Memory B cell (primary cell): ENCODE data around the gene CEBPB.
"Not testable (repeated sequence)": the region's sequence is repeated elsewhere in the genome, so short reads cannot be mapped to it uniquely, and the experiment has no call there.

ENCODE experiments used
- ATAC-seq: fragments of 150-1000 bp; cut with Tn5 transposase; 2 replicates; pipeline ENCODE4 v1.10.0; 2021; ENCODE audit warnings: low read depth, mild to moderate bottlenecking, moderate library complexity
- DNase-seq, 2 donors: peaks; one replicate each; pipeline ENCODE4 v3.0.0; 2022; ENCODE audit warnings: low spot score in 2 of 2
- H3K27ac Mint-ChIP-seq: one replicate; pipeline ENCODE4 v1.8.0; 2022; ENCODE audit warnings: mild to moderate bottlenecking, moderate library complexity, mixed read lengths
- H3K27me3 Mint-ChIP-seq: one replicate; pipeline ENCODE4 v1.8.0; 2022; ENCODE audit warnings: mixed read lengths
- H3K36me3 Mint-ChIP-seq: one replicate; pipeline ENCODE4 v1.8.0; 2022; ENCODE audit warnings: mild to moderate bottlenecking, mixed read lengths
- H3K4me1 Mint-ChIP-seq: one replicate; pipeline ENCODE4 v1.8.0; 2022; ENCODE audit warnings: mixed read lengths
- H3K4me3 Mint-ChIP-seq: one replicate; pipeline ENCODE4 v1.8.0; 2022; ENCODE audit warnings: mild to moderate bottlenecking, moderate library complexity, mixed read lengths
- H3K9me3 Mint-ChIP-seq: one replicate; pipeline ENCODE4 v1.8.0; 2022; ENCODE audit warnings: mixed read lengths

The CEBPB gene

DNA sequence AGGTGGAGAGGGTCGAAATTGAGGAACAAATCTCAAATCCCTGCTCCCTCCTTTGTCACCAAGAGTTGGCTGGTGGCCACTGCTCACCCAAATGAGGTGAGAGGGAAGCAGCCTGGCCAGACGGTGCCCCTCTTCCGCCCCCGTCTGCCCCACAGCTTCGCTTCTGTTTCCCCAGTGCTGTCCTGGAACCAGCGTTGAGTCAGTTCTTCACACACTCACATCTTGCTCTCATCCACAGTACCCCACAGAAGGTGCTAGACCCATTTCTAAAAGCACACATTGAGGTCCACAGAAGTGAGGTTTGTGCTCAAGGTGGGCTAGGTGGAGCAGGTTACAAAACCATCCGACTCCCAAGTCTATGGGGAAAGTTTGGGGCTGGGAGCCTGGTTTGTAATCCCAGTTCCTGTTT lies 3.8 kb downstream of the CEBPB start:
- no peak overlapping the region for H3K27ac Mint-ChIP-seq
- no peak overlapping the region for H3K4me3 Mint-ChIP-seq
- H3K4me1 Mint-ChIP-seq, result peaks cover 15% of the 10 kb centered on the region
- peaks cover under 1% of the 10 kb centered on the region for H3K9me3 Mint-ChIP-seq
- DNase-seq, result no peak
- no peaks in the 10 kb centered on the region for H3K27me3 Mint-ChIP-seq
- H3K36me3 Mint-ChIP-seq, result no peaks in the 10 kb centered on the region
- no peak for ATAC-seq

DNA sequence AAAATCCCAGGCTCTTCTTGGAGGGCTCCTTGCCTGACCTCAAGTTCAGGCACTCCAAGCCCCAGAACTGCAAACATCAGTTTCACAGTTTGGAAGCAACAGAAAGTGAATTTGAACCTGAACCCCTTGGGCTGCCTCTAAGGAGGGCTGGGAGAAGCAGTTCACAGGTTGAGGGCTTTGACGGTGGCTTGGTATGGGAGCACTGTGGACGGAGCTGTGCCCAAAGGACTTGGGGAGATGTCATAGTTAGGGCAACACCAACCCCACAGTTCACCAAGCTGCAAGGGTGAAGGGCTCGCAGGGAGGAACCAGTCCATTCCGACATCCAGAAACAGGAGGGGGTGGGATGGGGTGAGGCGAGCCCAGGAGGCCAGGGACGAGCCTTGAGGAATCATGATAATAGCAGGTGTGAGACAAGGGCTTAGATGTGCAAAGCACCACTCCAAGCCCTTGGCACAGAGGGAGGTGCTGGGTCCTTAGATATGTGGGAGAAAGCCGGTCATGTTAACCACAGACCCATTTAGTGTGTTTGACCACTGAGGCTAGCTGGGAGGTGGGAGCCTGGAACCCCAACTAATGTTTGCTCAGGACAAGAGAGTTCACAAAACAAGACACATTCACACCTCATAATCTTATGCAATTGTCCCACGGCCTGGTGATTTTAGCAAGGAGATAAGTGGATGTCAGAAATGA lies 4.3 kb downstream of the CEBPB start:
- peaks cover 15% of the 10 kb centered on the region for H3K4me1 Mint-ChIP-seq

DNA sequence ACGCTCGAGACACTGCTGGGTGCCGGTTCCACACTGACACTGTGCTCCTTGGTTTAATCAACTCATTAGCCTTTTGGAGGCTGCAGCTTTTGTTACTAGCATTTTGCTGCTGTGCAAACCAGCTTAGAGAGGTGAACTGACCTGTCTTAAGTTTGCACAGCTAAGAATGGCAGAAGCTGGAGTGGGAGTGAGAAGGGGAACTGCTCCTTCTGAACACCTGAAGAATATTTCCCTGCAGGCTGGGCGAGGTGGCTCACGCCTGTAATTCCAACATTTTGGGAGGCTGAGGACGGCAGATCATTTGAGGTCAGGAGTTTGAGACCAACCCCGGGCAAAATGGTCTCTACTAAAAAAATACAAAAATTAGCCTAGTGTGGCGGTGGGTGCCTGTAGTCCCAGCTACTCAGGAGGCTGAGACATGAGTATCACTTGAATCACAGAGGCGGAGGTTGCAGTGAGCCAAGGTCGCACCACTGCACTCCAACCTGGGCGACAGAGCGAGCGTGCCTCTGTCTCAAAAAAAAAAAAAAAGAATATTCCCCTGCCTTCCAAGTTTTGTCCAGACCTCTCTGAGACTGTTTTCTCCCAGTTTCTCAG lies 5.0 kb downstream of the CEBPB start:
- H3K4me3 Mint-ChIP-seq, result no peak overlapping the region

More for the DNA sequence above, 4.3 kb downstream of the CEBPB start:
- Mint-ChIP-seq H3K9me3 (peaks cover 2% of the 10 kb centered on the region), H3K27ac (no peak overlapping the region), H3K27me3 (no peaks in the 10 kb centered on the region), H3K36me3 (no peaks in the 10 kb centered on the region), H3K4me3 (no peak overlapping the region)
- DNase-seq (no peak), ATAC-seq (no peak)

DNA sequence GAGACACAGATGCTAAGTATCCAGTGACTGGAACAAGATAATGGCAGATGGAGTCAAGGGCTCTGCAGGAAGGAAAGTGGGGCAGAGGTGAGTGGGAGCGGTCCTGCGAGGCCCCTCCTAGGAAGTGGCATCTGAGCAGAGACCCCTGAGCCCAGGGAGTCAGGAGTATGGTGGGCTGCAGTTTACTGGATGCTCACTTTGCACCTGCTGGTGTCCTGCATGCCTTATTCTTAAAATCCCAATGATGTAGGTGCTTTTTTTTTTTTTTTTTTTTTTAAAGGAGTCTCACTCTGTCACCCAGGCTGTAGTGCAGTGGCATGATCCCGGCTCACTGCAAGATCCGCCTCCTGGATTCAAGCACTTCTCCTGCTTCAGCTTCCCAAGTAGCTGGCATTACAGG lies 5.6 kb downstream of the CEBPB start:
- ATAC-seq, result no peak
- no peak overlapping the region for H3K27ac Mint-ChIP-seq
- H3K36me3 Mint-ChIP-seq, result no peaks in the 10 kb centered on the region
- peaks cover 15% of the 10 kb centered on the region for H3K4me1 Mint-ChIP-seq
- DNase-seq, result no peak
- no peaks in the 10 kb centered on the region for H3K27me3 Mint-ChIP-seq
- H3K9me3 Mint-ChIP-seq, result peaks cover 2% of the 10 kb centered on the region
- H3K4me3 Mint-ChIP-seq, result no peak overlapping the region

More for the DNA sequence above, 5.0 kb downstream of the CEBPB start:
- H3K27me3 Mint-ChIP-seq, result no peaks in the 10 kb centered on the region
- DNase-seq (no peak), ATAC-seq (no peak)
- peaks cover 2% of the 10 kb centered on the region for H3K9me3 Mint-ChIP-seq
- no peaks in the 10 kb centered on the region for H3K36me3 Mint-ChIP-seq
- H3K4me1 Mint-ChIP-seq, result peaks cover 15% of the 10 kb centered on the region
- no peak overlapping the region for H3K27ac Mint-ChIP-seq

DNA sequence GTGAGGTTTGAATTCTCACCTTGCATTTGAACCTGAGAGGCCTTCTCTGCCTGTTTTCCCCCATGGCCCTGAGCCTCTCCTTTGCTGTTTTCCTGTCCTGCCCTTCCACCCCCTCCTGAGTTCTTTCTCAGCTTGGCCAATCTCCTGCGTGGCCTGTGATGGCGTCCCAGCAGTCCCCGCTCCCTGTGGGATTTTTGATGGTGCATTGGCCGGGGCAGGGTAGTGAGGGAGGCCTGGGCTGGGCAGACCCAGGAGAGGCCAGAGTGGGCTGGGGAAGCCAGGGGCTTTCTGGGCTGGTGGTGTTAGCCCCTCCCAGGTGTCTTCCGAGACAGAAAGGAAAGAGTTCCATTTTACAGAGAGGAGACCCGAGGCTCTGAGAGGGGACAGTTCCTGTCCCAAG lies 6.3 kb downstream of the CEBPB start:
- Mint-ChIP-seq H3K36me3 (no peaks in the 10 kb centered on the region), H3K9me3 (peaks cover 2% of the 10 kb centered on the region), H3K4me1 (peaks cover 15% of the 10 kb centered on the region), H3K27me3 (no peaks in the 10 kb centered on the region), H3K27ac (no peak overlapping the region), H3K4me3 (no peak overlapping the region)
- ATAC-seq, result no peak
- DNase-seq, result no peak

DNA sequence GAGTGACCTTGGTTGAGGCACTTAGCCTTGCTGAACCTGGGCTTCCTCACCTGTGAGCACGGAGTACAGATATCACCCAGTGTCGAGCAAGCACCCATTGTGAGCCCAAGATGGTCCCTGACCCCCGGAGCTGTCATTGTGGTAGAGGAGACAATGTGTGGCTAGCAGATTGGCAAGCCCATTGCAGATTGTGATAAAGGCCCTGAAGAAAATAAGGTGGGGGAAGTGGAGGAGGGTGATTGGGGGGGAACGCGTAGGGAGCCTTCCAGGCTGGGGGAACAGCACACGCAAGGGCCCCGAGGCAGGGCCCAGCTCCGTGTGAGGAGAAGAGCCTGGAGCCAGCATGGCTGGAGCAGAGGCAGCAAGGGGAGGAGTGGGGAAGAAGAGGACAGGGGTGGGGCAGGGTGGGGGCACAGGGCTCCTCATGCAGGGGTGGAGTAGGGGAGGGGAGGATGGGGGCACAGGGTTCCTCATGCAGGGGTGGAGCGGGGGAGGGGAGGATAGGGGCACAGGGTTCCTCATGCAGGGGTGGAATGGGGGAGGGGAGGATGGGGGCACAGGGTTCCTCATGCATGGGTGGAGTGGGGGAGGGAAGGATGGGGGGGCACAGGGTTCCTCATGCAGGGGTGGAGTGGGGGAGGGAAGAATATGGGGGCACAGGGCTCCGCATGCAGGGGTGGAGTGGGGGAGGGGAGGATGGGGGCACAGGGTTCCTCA lies 7.0 kb downstream of the CEBPB start:
- Mint-ChIP-seq H3K4me1 (peaks cover 15% of the 10 kb centered on the region), H3K36me3 (no peaks in the 10 kb centered on the region), H3K27me3 (no peaks in the 10 kb centered on the region), H3K9me3 (peaks cover 2% of the 10 kb centered on the region), H3K27ac (no peak overlapping the region), H3K4me3 (no peak overlapping the region)
- no peak for DNase-seq
- ATAC-seq, result no peak

DNA sequence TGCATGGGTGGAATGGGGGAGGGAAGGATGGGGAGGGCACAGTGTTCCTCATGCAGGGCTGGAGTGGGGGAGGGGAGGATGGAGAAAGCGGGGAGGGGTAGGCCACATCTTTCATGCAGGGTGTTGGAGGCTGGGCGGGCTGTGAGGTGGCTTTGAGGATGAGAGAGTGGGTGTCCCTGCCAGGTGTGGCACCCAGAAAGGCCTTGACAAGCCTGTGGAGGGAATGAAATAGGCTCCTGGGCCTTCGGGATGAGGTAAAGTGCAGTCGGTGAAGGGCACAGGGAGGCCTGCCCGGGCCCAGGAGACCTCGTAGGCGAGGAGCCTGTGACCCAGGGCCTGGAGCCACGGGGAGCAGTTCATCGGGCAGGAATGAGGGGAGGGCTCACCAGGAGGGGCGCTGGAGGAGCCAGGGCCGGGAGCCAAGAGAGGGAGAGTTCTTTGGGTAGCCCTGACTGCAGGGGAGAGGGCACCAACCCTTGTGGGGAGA lies 7.6 kb downstream of the CEBPB start:
- Mint-ChIP-seq H3K27ac (no peak overlapping the region), H3K4me1 (peaks cover 9% of the 10 kb centered on the region), H3K27me3 (no peaks in the 10 kb centered on the region), H3K4me3 (no peak overlapping the region), H3K36me3 (no peaks in the 10 kb centered on the region), H3K9me3 (peaks cover 2% of the 10 kb centered on the region)
- no peak for DNase-seq
- no peak for ATAC-seq

DNA sequence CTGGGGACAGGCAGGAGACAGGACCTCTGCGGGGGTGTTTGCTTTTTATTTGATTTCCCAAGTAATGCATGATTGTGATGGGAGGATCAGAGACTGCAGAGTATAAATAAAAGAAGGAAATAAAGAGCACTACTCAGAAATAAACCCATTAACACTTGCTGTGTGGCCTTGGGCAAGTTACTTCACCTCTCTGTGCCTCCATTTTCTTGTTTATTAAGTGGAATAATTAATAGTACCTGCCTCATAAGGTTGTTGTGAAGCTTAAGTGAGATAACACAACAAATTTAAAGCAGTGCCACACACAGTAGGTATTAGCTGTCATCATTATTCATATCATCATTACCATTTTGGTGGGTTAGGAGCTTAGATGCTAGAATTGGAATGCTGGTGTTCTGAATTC lies 8.1 kb downstream of the CEBPB start:
- Mint-ChIP-seq H3K4me3 (no peak overlapping the region), H3K36me3 (no peaks in the 10 kb centered on the region), H3K27ac (no peak overlapping the region), H3K27me3 (no peaks in the 10 kb centered on the region), H3K4me1 (peaks cover 7% of the 10 kb centered on the region), H3K9me3 (peaks cover 3% of the 10 kb centered on the region)
- DNase-seq, result no peak
- ATAC-seq, result no peak

DNA sequence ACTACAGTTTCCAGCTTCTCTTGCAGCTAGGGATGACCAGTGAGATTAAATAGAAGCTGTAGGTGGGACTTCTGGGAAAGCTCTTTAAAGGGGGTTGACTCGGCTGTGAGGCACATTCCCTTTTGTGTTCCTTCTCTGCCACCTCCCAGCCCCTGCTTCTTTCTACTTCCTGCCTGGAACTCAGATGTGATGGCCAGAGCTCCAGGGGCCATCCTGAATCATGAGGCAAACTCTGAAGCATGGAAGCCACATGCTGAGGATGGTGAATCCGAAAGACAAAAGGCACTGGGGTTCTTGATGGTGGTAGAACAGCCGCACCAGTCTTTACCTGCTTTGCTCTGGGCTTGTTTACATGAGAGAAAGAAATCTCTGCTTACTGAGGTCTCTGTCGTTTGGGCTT lies 9.1 kb downstream of the CEBPB start:
- Mint-ChIP-seq H3K4me3 (no peak overlapping the region), H3K9me3 (peaks cover 9% of the 10 kb centered on the region), H3K36me3 (no peaks in the 10 kb centered on the region), H3K4me1 (peaks cover 5% of the 10 kb centered on the region), H3K27me3 (no peaks in the 10 kb centered on the region), H3K27ac (no peak overlapping the region)
- ATAC-seq, result no peak
- no peak for DNase-seq

DNA sequence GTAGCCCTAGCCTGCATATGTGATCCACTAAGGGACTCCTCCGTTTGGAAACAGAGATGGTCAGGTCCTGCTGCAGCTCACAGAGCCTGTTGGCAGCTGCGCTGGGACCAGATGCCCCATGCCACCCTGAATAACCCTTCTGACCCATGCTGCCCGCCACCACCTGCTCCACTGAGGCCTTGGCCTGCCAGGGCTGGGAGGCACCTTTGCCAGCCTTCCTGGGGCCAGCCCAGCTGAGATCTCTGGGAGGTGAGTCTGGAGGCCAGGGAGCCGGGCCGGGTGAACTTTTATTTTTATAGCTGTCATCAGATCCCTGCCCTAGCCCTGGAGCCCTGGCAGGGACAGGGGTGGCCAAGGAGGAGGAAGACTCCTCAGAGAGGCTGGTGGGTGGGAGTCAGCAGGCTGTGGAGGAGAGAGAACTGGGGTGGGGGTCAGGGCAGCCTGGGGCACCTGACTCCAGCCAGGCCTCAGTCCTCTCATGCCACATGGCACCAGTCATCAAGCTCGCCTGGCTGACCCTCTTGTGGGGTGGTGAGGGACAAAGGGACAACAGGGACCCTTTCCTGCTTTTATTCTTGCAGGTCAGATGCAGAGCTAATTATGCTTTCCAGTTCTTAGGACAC lies 10.0 kb downstream of the CEBPB start:
- DNase-seq (no peak), ATAC-seq (no peak)
- Mint-ChIP-seq H3K27ac (no peak overlapping the region), H3K9me3 (peaks cover 9% of the 10 kb centered on the region), H3K36me3 (no peaks in the 10 kb centered on the region), H3K4me1 (no peaks in the 10 kb centered on the region), H3K27me3 (no peaks in the 10 kb centered on the region), H3K4me3 (no peak overlapping the region)

DNA sequence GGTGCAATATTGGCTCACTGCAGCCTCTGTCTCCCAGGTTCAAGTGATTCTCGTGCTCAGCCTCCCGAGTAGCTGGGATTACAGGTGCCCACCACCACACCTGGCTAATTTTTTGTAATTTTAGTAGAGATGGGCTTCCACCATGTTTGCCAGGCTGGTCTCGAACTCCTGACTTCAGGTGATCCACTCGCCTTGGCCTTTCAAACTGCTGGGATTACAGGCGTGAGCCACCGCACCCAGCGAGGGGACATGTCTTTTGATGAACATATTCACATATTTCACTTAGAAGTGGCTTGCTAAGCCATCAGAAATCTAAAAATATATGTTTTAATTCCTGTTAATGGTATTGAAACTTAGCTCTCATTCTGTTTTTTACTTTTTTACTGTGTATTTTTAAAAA lies 11.1 kb downstream of the CEBPB start:
- not testable (repeated sequence) for H3K4me1 Mint-ChIP-seq, H3K4me3 Mint-ChIP-seq, H3K27me3 Mint-ChIP-seq, DNase-seq, H3K27ac Mint-ChIP-seq, H3K9me3 Mint-ChIP-seq, ATAC-seq, H3K36me3 Mint-ChIP-seq

DNA sequence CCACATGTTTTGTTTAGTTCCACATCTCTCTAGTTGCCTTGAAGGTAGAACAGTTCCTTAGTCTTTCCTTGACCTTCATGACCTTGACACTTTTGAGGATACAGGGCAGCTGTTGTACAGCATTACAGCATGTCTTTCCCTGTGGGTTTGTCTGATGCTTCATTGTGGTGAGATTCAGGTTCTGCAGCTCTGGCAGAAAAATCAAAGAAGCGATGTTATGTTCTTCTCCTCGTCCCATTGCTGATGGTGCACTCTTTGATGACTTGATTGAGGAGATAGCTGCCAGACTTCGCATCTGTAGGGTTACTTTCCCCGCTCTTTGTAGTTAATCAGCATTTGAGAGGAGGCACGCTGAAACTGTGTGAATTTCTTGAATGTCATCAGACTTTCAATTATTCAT lies 12.0 kb downstream of the CEBPB start:
- Mint-ChIP-seq H3K27me3 (peaks cover 2% of the 10 kb centered on the region), H3K36me3 (no peaks in the 10 kb centered on the region), H3K27ac (no peak overlapping the region), H3K9me3 (peaks cover 9% of the 10 kb centered on the region), H3K4me1 (no peaks in the 10 kb centered on the region), H3K4me3 (no peak overlapping the region)
- no peak for DNase-seq
- ATAC-seq, result no peak

DNA sequence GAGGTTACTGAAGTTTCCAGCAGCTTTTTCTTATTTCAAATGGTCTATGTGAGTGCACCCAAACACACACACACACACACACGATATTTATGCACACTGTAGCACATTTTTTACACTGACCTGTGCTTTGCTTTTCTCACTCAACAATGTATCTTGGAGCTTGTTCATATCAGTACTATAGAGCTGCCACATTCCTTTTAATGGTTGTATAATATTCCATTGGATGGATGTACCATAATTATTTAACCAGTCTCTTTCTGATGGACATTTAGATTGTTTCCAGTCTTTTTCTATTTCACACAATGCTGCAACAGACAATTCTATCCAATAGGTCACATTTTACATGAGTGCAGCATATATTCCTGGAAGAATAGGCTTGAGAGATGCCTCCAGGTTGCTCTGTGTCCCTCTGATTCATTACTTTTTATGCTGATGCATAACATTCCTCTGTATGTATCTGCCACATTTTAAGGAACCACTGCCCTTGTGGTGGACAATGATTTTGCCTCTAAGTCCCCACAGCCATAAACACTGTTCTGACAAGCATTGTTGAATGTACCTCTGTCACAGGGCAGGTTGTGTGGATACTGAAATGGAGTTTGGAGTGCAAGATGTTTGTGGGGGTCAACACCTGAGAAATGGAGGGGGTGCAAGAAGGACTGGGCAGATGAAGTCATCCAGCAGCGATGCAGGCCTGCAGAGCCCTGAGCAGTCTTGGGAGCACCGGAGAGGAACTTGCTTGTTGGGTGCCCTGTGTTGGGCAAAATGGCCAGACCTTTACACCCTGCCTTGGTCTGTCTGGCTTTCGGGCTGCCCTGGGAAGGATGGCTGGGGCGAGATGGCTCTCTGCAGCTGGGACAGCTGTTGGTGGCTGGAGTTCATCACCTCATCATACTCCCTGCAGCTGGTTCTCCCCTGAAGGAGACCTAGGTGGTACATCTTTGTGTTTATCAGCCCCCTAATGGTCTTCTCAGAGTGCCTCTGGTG lies 13.6 kb downstream of the CEBPB start:
- Mint-ChIP-seq H3K9me3 (peaks cover 9% of the 10 kb centered on the region), H3K36me3 (no peaks in the 10 kb centered on the region), H3K27ac (no peak overlapping the region), H3K4me1 (no peaks in the 10 kb centered on the region), H3K27me3 (peaks cover 4% of the 10 kb centered on the region), H3K4me3 (no peak overlapping the region)
- no peak for DNase-seq
- no peak for ATAC-seq
